MCF 10A (cell line): ENCODE results near the gene DHDDS. TPM values are rescaled to one million over a fixed set of nuclear protein-coding genes. Genes with fewer than 3 reads are reported as not detected.

Source experiments
- BruUV-seq: library from RNA; stranded (reverse); fragments of 400-500 nt; replicated peaks from 2 replicates; lab custom pipeline; 2021; lab: Mats Ljungman, UMichigan
- CTCF ChIA-PET: fragments of 300-600 bp; sonication (Branson Sonifier 250); formaldehyde crosslinking; extraction: SDS; loops from one replicate; lab custom pipeline; 2021; ENCODE audit warnings: antibody characterized with exemption, inconsistent platforms; lab: Yijun Ruan, JAX
- POLR2A ChIA-PET: fragments of 300-600, 350-650 bp; sonication (Branson Sonifier 250); formaldehyde crosslinking; extraction: SDS; loops from one replicate; lab custom pipeline; 2020; ENCODE audit warnings: antibody characterized with exemption, inconsistent platforms; lab: Yijun Ruan, JAX
- DNase-seq: peaks from one replicate; pipeline ENCODE4 v3.0.0-alpha.2; 2018; ENCODE audit not compliant: unreplicated experiment
- H3K27ac Mint-ChIP-seq: one replicate; pipeline ENCODE4 v1.8.0; 2022; ENCODE audit warnings: mild to moderate bottlenecking, low read depth, mixed read lengths; ENCODE audit not compliant: unreplicated experiment
- H3K27me3 Mint-ChIP-seq: one replicate; pipeline ENCODE4 v1.8.0; 2022; ENCODE audit warnings: mixed read lengths; ENCODE audit not compliant: insufficient read depth, unreplicated experiment
- H3K36me3 Mint-ChIP-seq: one replicate; pipeline ENCODE4 v1.8.0; 2022; ENCODE audit warnings: mild to moderate bottlenecking, moderate library complexity, mixed read lengths; ENCODE audit not compliant: insufficient read depth, unreplicated experiment
- H3K4me1 Mint-ChIP-seq: one replicate; pipeline ENCODE4 v1.8.0; 2022; ENCODE audit warnings: mixed read lengths; ENCODE audit not compliant: insufficient read depth, unreplicated experiment
- H3K4me3 Mint-ChIP-seq: one replicate; pipeline ENCODE4 v1.8.0; 2022; ENCODE audit warnings: mild to moderate bottlenecking, moderate library complexity, mixed read lengths; ENCODE audit not compliant: unreplicated experiment
- H3K9me3 Mint-ChIP-seq: one replicate; pipeline ENCODE4 v1.8.0; 2022; ENCODE audit warnings: mixed read lengths; ENCODE audit not compliant: unreplicated experiment
- CTCF ChIP-seq: fragments of 200-600 bp; IDR thresholded peaks from one replicate; pipeline ENCODE4 v1.8.0; 2022; ENCODE audit warnings: antibody characterized with exemption, mild to moderate bottlenecking; ENCODE audit not compliant: unreplicated experiment
- intact Hi-C: fragments of 100-400 bp; cut with micrococcal nuclease; formaldehyde crosslinking; loops from 2 replicates; pipeline ENCODE4 v1.14.1; 2022
- total RNA-seq: library from RNA; stranded (reverse); gene quantifications from 2 replicates; pipeline ENCODE4 v1.2.3, GENCODE V29; 2022

DHDDS gene
- total RNA-seq, 1 experiment from 2014 or later, result 48.2 TPM

DNA sequence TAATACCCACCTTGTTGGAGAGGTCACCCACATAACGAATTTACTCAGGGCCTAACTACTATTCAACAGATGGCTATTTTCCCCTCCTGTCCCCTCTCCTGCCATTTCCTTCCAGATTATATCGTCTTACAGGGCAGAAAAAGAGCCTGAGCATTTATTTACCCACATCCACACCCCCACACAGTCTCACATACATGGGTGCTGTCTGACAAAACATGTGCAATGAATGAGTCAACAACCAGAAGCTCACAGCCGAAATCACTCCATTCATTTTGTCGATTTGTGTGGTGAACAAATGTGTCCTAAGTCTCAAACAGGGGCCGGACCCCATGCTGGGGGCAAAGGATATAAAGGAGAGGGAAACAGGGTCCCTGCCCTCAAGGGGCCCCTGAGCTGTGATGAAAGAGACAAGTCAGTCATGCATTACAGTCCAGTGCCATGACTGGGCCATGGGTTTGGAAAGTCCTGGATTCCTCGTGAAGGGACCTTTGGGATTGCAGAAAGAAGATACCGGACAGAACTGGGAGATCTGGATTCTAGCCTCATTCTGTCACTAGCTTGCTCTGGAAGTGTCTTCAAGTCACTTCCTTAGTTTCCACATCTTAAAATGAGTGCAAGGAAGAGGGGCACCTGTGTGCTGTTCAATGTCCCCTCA is 43.2 kb upstream of the DHDDS start:
- intact Hi-C loops, result no loop called here
- Mint-ChIP-seq H3K4me1 (peaks cover 14% of the 10 kb centered on the region), H3K27me3 (no peaks in the 10 kb centered on the region), H3K36me3 (no peaks in the 10 kb centered on the region), H3K27ac (no peak overlapping the region), H3K4me3 (no peak overlapping the region), H3K9me3 (no peaks in the 10 kb centered on the region)
- no peak for TF ChIP-seq CTCF
- CTCF ChIA-PET, result interaction anchor here (0.6 to 1.6 kb wide), 6 partner anchors 13 to 279 kb away, joined by 3 to 5 read pairs (median 4); no protein-coding TSS in a partner anchor
- DNase-seq, result no peak
- POLR2A ChIA-PET, result interaction anchor here (3.6 kb wide), 1 partner anchor 11 kb away, joined by 12 read pairs; no protein-coding TSS in a partner anchor
- no TSS peak for BruUV-seq

DNA sequence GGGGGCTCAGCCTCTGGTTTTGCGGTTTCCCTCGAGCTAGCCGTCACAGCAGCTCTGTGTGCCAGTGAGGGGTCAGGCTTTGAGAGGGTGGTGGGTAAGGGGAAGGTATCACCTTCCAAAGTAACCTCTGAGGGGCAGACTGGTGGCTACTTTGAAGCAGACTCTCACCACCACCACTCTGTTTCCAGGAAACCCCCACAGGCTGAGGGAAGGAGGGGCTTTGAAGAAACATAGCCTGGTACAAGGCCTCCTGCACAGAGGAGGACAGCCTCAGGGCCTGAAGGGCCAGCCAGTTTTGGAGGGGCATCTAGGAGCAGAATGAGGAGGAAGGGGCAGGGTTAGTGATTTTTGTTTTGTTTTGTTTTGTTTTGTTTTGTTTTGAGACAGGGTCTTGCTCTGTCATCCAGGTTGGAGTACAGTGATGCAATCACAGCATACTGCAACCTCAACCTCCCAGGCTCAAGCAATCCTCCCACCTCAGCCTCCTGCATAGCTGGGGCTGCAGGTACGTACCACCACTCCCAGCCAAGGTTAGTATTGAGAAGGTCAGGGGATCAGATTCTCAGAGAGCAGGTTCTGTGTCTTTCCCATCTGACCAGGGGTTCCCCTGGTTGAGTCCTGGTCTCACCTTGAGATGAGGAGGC is 42.4 kb upstream of the DHDDS start:
- intact Hi-C loops, result loop anchor here (5.0 kb wide), 2 partner anchors 222 to 352 kb away; partner anchors contain the start of genes C1orf232 and ZNF593
- no peak for DNase-seq
- Mint-ChIP-seq H3K4me1 (peaks cover 14% of the 10 kb centered on the region), H3K36me3 (no peaks in the 10 kb centered on the region), H3K27ac (no peak overlapping the region), H3K4me3 (no peak overlapping the region), H3K9me3 (no peaks in the 10 kb centered on the region), H3K27me3 (no peaks in the 10 kb centered on the region)
- BruUV-seq, result no TSS peak
- TF ChIP-seq CTCF, result no peak
- CTCF ChIA-PET, result interaction anchor here (0.6 to 2.7 kb wide), 6 partner anchors 12 to 280 kb away, joined by 3 to 14 read pairs (median 4); no protein-coding TSS in a partner anchor
- POLR2A ChIA-PET, result interaction anchor here (3.6 kb wide), 1 partner anchor 11 kb away, joined by 12 read pairs; no protein-coding TSS in a partner anchor

DNA sequence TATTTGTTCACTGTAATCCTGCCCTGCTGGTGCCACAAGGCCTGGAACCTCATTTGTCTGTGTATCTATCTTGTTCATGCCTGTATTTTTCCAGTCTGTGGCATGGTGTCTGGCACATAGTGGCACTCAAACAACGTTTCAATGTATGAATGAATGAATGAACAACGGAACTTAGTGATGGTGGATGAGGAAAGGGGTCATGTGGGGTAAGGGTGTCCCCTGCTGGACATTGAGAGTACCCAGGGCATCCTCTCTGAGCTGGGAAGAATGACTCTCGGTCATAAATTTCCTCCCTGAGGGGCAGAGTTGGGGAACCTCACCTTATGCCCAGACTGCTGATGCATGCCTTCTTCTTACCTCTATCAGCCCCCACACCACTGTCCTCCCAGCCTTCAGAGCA is 40.7 kb upstream of the DHDDS start:
- DNase-seq, result peak; percentile 78
- Mint-ChIP-seq H3K9me3 (no peaks in the 10 kb centered on the region), H3K4me1 (peaks cover 14% of the 10 kb centered on the region), H3K27me3 (no peaks in the 10 kb centered on the region), H3K36me3 (no peaks in the 10 kb centered on the region), H3K27ac (no peak overlapping the region), H3K4me3 (no peak overlapping the region)
- POLR2A ChIA-PET, result interaction anchor here (0.6 to 1.7 kb wide), 4 partner anchors 14 to 214 kb away, joined by 3 to 10 read pairs (median 4); partner anchors contain the start of gene CNKSR1
- CTCF ChIA-PET, result interaction anchor here (0.5 to 2.7 kb wide), 13 partner anchors 9 to 269 kb away, joined by 3 to 14 read pairs (median 5); no protein-coding TSS in a partner anchor
- no TSS peak for BruUV-seq
- intact Hi-C loops, result loop anchor here (1.0 to 5.0 kb wide), 6 partner anchors 70 to 354 kb away; partner anchors contain the start of genes C1orf232 and ZNF593
- TF ChIP-seq CTCF, result peak; percentile 91

GRCh38 chr1:26395754-26396153 is 36.4 kb upstream of the DHDDS start:
- BruUV-seq, result no TSS peak
- Mint-ChIP-seq H3K27ac (no peak overlapping the region), H3K36me3 (no peaks in the 10 kb centered on the region), H3K4me3 (no peak overlapping the region), H3K9me3 (no peaks in the 10 kb centered on the region), H3K27me3 (no peaks in the 10 kb centered on the region), H3K4me1 (peaks cover 6% of the 10 kb centered on the region)
- intact Hi-C loops, result no loop called here
- TF ChIP-seq CTCF, result no peak
- POLR2A ChIA-PET, result interaction anchor here (0.7 kb wide), 1 partner anchor 59 kb away, joined by 3 read pairs; no protein-coding TSS in a partner anchor
- CTCF ChIA-PET, result interaction anchor here (0.6 to 3.7 kb wide), 9 partner anchors 17 to 412 kb away, joined by 3 to 16 read pairs (median 3); no protein-coding TSS in a partner anchor
- no peak for DNase-seq
